Measurements from ENCODE around the gene TMA16.
"Not testable (repeated sequence)": the region's sequence is repeated elsewhere in the genome, so short reads cannot be mapped to it uniquely, and the experiment has no call there.

Gene TMA16

DNA sequence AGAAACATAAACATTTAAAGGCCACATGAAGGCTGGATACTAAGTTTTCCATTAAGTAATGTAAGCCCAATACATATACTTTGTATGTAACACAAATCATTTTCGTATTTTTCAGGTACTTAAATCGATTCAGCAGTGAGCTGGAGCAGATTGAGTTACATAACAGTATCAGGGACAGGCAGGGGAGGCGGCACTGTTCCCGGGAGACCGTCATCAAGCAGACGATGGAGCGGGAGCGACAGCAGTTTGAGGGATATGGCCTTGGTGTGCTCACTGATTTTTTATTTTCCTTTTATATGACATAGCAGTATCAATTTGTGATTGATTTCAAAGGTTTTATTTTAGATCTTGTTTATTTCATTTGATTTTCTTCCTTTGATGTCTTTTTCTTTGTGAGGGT, 20.7 kb downstream of the TMA16 start:
- peak; percentile 57 for DNase-seq (ENCODE audit: low spot score)

DNA sequence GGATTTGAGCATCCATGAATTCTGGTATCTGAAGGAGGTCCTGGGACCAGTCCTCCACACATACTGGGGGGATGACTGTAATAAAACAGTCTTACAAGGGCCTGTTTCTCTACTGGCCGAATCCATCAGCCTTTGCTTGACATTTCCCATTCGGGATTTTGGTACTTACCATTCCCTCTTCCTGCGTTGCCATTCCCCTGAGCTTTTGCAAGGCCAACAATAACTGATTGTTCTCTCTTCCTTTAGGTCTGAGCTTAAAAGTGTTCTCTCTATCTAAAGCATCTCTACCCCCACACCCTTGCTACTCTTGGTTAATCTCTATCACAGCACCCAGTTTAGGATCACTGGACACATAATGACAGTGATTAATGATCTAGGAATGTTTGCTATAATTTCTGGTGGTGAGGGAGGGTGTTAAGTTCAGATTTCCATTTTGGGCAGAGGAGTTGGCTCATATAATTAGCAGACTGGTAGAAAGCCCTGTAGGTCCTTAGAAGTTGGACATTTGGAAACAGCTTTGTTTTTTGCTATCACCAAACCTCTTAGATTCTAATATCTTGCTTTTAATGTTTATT, 29.4 kb downstream of the TMA16 start:
- no peak for DNase-seq (ENCODE audit: low spot score)

DNA sequence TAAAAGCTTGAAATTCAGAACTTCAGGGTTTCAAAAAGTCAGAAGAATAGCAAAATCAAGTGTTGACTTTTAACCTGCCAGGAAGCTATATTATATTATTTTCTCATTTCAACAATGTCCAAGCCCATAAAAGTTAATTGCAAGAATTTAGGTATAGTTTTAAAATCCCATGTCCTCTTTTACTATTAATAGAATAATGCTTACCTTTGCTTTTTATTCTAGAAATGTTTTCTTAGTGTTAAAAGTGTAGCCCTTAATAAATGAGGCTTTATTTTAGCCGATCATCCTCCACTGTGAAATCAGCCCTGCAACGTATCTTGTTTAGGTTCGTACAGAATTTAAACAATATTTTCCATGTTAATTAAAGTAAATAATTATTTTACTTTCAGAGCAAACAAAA, 31.5 kb downstream of the TMA16 start:
- DNase-seq (ENCODE audit: low spot score), result no peak

DNA sequence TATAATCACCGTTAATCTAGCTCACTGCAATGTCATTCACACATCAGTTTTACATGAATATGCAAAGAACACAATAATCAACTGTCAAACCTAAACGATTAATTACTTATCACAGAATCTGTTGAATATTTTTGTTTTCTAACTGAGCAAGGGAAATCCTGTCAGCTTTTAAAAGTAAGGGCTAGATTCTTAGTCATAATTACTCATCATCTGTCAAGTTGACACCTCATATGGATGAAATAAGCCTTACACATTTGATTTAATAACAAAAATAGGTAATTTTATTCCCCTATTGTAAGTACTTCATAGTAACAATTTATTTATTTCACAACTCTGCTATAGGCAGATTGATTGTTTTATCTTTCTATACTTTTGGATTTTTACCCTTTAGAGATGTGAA, 32.7 kb downstream of the TMA16 start:
- DNase-seq (ENCODE audit: low spot score), result no peak

DNA sequence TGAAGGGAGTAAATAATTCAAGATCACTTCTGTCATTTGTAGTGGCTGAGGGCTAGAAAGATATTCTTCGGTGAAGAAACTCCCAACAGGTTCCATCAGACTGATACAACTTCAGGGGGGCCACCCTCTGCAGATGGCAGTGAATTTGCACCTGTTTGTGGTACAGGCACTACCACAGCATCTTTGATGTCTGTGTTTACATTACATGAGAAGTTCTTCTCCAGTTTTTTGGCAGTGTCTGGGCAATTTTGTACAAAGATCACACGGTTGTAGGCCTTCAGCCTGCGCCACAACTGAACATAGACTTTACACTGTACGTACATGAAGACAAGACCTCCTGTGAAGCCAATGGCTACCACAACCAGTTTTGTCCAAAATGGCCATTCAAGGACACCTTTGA, 34.2 kb downstream of the TMA16 start:
- no peak for DNase-seq (ENCODE audit: low spot score)

DNA sequence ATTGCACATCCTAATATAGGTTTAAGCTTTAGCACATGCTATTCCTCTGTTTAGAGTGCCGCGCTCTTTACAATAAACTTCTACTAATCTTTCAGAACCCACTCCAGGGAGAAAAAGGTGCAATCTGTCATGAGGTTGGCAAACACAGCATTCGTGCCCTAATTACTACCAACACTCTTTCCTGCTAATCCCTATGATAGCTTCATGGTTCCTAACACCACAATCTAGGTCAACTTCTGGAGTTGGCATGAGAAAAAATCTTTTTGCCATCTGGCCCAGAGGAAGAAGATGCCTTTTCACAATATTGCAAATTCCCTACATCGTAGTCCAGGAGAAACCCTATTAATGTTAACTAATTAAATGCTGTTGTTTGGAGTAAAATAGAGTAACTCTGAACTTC, 39.6 kb downstream of the TMA16 start:
- no peak for DNase-seq (ENCODE audit: low spot score)

DNA sequence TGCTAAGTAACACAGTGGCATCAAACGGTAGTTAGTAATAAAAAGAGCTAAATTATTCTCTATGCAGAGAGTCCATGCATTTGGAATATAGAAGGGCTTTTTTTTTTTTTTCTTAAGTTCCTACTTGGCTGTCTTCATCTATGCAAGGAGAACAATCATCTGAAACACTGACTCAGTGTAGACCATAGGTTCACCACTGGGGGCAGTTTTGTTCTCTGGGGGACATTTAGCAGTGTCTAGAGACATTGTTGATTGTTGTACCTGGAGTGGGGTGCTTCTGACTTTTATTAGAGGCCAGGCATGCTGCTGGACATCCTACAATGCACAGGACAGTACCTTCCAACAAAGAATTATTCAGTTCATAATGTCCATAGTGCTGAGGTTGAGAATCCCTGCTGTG, 41.2 kb downstream of the TMA16 start:
- no peak for DNase-seq (ENCODE audit: low spot score)

DNA sequence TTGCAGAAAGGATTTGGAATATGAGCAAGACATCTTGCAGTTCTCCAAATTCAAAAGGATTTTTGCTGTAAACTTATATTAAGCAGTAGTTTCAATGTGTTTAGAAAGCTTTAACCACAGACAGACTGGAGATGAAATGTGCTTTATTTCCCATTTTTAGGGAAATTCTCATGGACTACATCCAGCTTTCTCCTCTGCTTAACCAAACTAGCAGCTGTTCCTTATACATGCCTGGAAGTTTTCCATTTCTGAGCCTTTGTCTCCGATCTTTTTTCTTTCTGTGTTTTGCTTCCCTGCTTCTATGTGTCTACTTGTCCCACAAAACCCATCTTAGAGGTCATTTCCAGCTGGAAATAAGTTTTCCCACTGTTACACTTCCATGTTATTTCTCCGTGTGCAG, 41.6 kb downstream of the TMA16 start:
- no peak for DNase-seq (ENCODE audit: low spot score)

DNA sequence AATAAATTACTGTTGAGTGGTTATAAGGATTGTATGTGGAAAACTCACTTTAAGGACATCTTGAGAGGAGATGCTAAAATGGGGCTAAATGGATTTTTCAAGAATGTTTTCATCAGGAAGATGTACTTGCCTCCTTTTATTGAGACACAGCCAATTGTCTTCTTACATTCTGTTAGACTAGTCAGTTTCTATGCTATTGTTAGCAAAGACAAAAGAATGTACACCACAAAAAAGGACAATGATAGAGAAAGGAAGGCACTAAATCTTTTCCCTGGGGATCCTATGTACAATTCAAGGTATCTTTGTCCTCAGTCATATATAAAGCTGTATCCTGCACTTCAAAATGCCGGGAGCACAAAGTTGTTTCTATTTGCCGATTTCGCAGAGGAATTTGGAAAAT, 42.6 kb downstream of the TMA16 start:
- DNase-seq (ENCODE audit: low spot score), result no peak

DNA sequence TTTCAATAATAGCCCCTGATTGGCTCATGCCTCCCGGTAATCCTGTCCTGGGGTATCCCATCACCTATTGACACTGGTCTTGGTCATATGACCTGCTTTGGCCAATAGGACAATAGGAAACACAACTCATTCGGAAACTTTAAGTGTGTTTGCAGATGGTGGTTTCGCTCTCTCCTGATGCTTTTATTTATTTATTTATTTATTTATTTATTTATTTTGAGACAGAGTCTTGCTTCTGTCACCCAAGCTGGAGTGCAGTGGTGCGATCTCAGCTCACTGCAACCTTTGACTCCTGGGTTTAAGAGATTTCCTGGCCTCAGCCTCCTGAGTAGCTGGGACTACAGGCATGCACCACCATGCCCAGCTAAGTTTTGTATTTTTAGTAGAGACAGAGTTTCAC, 44.3 kb downstream of the TMA16 start:
- DNase-seq (ENCODE audit: low spot score), result not testable (repeated sequence)

DNA sequence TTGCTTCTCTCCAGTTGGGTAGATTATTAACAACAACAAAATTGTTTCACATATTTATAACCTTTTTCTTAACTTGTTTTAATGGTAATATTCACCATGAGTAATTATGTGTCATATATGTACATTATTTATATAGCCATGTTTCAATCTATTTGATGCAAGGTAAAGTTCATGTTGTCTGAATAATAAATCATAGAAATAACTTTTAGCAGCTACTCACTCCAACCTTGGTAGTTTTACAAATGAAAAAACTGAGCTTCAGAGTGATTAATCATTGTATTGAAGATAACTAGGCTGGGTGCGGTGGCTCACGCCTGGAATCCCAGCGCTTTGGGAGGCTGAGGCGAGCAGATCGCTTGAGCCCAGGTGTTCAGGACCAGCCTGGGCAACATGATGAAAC, 46.0 kb downstream of the TMA16 start:
- no peak for DNase-seq (ENCODE audit: low spot score)

DNA sequence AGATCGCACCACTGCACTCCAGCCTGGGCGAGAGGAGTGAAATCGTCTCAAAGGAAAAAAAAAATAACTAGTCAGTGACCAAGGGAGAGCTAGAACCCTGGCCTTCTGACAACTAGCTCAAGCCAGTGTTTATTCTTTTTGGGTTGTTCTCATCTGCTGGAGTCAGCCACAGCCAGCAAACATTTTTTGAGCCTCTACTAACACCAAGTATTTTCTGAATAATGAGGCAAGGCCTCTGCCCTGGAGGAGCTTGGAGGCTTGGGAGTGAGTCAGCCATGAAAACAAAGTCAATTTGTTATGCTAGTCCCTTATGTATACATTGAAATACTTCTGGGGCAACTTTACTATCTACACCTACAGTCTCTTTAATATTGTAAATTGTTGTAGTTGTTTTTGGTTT, 46.5 kb downstream of the TMA16 start:
- DNase-seq (ENCODE audit: low spot score), result no peak

DNA sequence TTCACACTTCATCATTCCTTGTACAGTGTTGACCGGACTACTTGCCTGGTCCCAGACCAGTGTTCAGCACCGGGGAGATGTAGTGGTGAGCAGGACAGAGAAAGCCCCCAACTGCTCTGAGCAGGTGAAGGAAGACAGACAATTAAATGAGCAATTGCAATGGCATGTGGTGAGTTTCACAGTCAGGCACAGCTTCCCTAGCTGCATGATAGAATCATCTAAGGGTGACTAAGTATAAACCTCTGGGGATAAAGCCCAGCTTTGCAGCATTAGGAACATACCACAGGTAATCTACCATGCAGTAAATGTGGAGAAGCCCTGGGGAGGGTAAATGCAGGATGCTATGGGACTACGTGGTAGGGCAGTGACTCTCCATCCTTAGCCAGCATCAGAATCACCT, 47.8 kb downstream of the TMA16 start:
- DNase-seq (ENCODE audit: low spot score), result no peak

DNA sequence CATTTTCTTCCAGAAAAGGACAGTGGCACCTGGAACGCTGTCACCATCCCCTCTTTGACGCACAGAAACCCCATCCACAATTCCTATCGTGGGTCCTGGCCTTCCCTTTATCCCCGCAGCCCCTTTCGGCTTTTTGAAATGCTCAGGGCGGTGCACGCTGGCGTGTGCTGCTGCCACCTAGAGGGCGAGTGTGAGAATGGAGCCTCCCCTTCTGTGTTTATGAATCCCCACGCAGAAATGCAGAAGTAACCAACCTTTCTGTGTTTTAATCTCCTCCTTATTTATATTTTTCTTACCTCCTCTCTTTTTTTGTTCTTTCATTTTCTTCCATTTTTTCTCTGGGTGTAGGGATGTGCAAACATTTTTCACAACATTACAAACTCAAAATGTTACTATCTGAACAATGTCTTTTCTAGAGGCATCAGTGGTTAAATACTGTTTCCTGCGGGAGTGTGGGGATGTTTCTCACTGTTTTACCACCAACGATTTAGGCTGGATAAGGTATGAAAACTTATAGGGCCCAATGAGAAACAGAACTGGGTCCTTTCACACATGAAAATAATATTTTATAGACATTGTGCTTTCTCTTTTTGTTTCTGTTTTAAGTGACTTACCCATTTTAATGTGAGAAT, 50.0 kb downstream of the TMA16 start:
- peak; percentile 43 for DNase-seq (ENCODE audit: low spot score)

DNA sequence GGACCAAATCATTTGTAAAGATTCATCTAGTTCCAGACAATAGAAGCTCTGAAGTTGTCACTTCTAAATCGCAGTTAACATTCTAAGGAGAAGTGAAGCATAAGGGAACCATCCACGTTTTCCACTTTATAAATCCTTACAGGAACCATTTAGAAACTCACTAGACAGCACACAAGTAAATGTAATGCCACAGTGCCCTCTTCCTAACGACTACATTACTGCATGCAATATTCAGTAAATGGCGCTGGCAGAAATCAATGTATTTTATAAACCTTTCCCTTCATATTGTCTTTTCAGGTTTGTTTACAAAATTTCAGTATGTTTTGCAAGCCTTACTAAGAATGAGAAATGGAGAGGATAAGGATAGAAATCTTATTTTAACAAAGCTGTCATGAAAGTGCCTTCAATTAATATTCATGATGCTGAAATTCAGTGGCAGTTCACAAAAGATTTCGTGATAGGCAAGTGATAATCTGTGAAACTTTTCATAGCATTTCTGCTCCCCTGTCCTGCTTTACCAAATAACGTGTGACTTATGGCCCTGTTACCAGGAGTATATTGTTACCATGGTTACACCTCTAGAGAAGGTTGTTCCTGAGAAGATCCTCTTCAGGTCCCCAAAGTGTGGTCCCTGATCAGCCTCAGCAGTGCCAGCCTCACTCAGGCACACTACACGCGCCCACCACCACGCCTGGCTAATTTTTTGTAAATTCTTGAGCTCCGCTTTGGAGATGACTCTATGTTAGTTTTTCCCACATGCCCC, 54.2 kb downstream of the TMA16 start:
- peak; percentile 55 for DNase-seq (ENCODE audit: low spot score)

DNA sequence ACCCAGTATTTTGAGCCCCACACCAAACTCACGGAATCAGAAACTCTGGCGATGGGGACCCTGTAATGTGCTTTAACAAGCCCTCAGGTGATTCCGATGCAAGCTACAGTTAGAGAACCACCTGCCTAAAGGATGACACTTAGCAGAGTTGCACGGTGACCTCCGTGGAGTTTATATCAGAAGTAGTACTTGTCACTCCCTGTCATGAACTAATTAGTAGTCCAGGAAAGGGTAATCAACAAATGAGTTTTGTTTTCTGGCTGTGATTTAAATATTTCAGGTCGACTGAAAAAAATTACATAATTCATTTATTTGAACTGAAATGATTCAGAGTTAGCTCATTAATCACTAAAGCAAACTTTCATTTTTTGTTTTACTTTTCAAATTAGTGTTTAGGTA, 56.4 kb downstream of the TMA16 start:
- no peak for DNase-seq (ENCODE audit: low spot score)

DNA sequence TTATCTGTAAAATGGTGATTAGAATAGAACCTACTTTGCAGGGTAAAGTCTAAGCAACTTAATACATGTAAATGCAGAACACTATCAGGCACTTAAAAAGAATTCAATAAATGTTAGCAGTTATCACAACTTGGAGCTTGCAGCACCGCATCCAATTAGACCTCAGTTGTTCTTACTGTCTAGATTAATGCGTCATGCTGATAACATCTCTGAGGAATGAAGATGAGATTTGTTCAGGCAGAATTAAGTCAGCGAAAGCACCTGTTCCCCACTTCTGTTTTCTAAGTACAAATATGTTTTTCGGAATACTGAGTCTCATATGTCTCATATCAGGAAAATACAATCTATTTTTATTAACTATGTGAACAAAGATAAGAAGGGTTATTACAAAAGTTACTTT, 58.7 kb downstream of the TMA16 start:
- no peak for DNase-seq (ENCODE audit: low spot score)

DNA sequence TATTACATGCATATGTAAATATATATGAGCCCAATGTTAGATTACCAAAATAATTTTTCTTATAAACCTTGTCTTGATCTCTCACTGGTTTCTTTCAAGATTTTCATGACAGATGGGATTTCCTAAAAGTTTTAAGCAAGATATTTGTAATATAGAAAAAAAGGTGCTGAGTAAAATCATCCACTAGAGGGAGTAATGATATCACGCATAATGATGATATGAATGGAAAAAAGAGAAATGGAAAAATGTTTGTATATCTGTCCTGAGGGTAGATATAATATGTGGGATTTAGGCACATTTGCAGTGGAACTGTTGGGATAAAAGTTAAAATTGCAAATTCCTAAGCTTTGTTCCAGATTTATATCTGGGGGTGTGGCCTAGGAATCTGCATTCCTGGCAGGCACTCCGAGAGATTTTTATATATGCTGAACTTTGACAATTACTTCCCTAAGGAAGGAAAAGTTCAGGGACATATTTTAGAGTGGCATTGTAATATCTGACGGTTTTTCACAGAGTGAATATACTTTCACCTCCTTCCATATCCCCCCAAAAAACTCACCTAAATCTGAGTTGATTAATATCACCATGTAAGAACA, 60.5 kb downstream of the TMA16 start:
- DNase-seq (ENCODE audit: low spot score), result peak; percentile 24

DNA sequence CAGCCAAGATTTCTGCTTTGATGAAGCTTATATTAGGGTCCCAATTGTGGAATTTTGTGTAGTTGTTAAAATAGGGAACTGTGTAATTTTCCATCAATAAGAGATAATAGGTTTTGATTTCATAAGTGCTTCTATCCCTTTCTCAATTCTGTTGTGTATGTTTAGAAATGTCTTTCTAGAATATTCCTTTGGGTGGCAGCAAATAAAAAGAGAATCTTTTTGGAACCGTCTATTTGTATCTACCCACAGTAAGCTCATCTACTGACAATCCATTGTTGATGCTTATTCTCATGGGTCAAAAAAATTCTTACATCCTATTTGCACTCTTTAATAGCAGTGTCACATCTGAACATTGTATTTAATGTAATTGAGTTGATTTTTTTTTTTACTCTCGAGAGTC, 61.7 kb downstream of the TMA16 start:
- peak; percentile 57 for DNase-seq (ENCODE audit: low spot score)

DNA sequence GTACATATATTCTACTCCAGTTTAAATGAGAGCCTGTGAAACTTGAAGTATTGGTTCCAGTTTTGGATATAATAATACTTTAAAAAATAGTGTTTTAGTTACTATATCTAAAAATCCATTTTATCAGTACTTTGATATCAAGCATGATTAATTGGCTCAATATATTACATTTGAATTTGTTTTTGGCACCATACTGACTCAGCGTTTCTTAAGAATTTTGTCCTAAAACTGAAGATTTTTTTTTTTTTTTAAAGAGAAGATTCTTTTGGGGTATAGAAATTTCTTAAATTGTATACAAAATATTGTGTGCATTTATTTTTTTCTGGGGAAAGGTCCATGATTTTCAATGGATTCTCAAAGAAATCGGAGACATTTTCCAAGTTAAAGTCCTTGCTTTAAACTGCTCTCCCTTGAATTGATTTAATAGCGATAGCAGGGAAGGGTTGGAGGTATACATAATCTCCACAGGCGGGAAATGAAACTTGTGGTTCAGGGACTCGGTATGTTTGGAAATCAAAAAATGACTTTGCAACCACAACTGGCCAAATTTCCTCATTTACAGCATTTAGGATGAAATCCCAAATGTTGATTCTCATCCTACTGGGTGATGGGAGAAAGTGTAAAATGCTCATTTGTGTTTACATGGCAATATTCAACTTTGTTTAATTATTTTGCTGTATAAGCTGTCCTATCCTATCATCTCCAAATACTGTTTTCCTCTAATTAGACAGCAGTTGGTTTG, 62.3 kb downstream of the TMA16 start:
- DNase-seq (ENCODE audit: low spot score), result no peak

DNA sequence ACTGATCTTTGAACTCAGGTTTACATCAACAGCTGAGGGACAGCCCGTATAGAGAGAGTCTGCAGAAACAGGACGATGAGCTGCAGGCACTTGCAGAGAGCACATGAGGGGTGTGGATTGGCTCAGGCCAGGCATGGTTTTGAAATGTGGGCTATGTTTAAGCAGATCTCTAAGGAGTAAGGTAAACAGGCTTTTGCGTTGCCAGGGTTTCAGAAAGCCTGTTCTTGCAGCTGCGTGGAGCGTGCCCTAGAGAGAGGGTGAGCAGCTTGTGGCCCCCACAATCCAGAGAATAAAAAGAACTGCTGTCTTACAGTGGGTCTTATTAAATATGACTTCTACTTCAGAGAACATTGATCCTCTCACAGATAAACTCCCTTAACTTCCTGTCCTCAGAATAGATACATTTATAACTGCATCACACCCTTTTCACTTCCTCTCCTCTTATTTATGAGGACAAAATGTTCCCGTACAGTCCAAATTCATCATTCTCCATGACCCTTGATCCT, 64.1 kb downstream of the TMA16 start:
- no peak for DNase-seq (ENCODE audit: low spot score)

DNA sequence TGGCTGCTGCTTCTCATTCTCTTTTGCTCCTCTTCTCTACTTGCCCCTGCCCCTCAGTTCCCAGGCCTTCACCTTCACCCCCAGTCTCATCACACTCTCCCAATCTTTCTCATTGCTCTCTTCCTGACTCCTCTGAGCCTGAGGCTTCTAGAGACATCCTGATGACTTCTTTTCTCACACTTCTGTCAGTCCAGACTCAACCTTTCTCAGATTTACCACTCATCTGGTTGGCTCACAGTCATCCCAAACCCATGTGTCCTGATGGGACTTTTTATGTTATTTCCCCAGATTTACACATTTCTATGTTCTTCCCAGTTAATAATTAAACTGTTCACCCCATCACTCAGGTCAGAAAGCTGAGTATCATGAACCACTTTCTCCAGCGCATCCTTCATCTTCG, 68.0 kb downstream of the TMA16 start:
- no peak for DNase-seq (ENCODE audit: low spot score)

Data from putamen (tissue), 1 donor.